NCI-H146 treated with DMSO at 0.1 percent for 48 hours (cell line): ENCODE measurements around the gene PPDPF.
"Not testable (repeated sequence)": the region's sequence is repeated elsewhere in the genome, so short reads cannot be mapped to it uniquely, and the experiment has no call there.

Source experiments
- DNase-seq: peaks from one replicate; lab custom pipeline; 2025; ENCODE audit not compliant: unreplicated experiment; lab: John Stamatoyannopoulos, UW

Gene PPDPF

GRCh38 chr20:63561624-63562396 is 41.2 kb downstream of the PPDPF start:
- DNase-seq = no peak

GRCh38 chr20:63562461-63563224 is 42.1 kb downstream of the PPDPF start:
- DNase-seq = no peak

- no peak for DNase-seq
Observed at GRCh38 chr20:63563225-63563935, 42.8 kb downstream of the PPDPF start.

GRCh38 chr20:63564036-63564810 is 43.7 kb downstream of the PPDPF start:
- no peak for DNase-seq

- DNase-seq = no peak
Observed at GRCh38 chr20:63565021-63565698, 44.6 kb downstream of the PPDPF start.

- no peak for DNase-seq
Observed at GRCh38 chr20:63565699-63566335, 45.3 kb downstream of the PPDPF start.

- DNase-seq = no peak
Observed at GRCh38 chr20:63566395-63567135, 46.0 kb downstream of the PPDPF start.

GRCh38 chr20:63567136-63567385 is 46.5 kb downstream of the PPDPF start:
- DNase-seq = no peak

GRCh38 chr20:63567386-63568169 is 47.0 kb downstream of the PPDPF start:
- no peak for DNase-seq

- no peak for DNase-seq
Observed at GRCh38 chr20:63568170-63568981, 47.8 kb downstream of the PPDPF start.

GRCh38 chr20:63568986-63569949 is 48.7 kb downstream of the PPDPF start:
- no peak for DNase-seq

GRCh38 chr20:63570281-63571086 is 49.9 kb downstream of the PPDPF start:
- no peak for DNase-seq

- DNase-seq = not testable (repeated sequence)
Observed at GRCh38 chr20:63571087-63571478, 50.5 kb downstream of the PPDPF start.
